ENCODE data around the gene EPHA3. TPM values are rescaled to one million over a fixed set of nuclear protein-coding genes. Genes with fewer than 3 reads are reported as not detected.

The EPHA3 gene
- total and polyA plus RNA-seq, 9 donors: 1.0 to 6.9 (median 2.9) TPM

- H3K36me3 ChIP-seq: no peaks in the 10 kb centered on the region
- no peak overlapping the region for H3K4me3 ChIP-seq
- DNase-seq: no peak
- H3K27me3 ChIP-seq: no peaks in the 10 kb centered on the region
- H3K9me3 ChIP-seq: no peaks in the 10 kb centered on the region
- 89 to 94% (median 91%) methylated on average over 1 of the region's 1 CpG for WGBS, 3 donors
- H3K4me1 ChIP-seq (ENCODE audit: insufficient read depth): no peaks in the 10 kb centered on the region
- H3K27ac ChIP-seq: no peak overlapping the region
- TF ChIP-seq CTCF (IDR thresholded peaks at IDR 0.05) (no peak), POLR2A (IDR thresholded peaks at IDR 0.05) (no peak), EP300 (IDR thresholded peaks at IDR 0.05) (no peak)
- intact Hi-C loops (cut with DNase I): no loop called here
Observed at GRCh38 chr3:89527736-89528305, 420.4 kb downstream of the EPHA3 start.

Data from ovary (tissue), 9 donors.